ENCODE results near the gene ZDHHC6.
"Not testable (repeated sequence)": the region's sequence is repeated elsewhere in the genome, so short reads cannot be mapped to it uniquely, and the experiment has no call there.

ZDHHC6 gene, protein sequence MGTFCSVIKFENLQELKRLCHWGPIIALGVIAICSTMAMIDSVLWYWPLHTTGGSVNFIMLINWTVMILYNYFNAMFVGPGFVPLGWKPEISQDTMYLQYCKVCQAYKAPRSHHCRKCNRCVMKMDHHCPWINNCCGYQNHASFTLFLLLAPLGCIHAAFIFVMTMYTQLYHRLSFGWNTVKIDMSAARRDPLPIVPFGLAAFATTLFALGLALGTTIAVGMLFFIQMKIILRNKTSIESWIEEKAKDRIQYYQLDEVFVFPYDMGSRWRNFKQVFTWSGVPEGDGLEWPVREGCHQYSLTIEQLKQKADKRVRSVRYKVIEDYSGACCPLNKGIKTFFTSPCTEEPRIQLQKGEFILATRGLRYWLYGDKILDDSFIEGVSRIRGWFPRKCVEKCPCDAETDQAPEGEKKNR

DNA sequence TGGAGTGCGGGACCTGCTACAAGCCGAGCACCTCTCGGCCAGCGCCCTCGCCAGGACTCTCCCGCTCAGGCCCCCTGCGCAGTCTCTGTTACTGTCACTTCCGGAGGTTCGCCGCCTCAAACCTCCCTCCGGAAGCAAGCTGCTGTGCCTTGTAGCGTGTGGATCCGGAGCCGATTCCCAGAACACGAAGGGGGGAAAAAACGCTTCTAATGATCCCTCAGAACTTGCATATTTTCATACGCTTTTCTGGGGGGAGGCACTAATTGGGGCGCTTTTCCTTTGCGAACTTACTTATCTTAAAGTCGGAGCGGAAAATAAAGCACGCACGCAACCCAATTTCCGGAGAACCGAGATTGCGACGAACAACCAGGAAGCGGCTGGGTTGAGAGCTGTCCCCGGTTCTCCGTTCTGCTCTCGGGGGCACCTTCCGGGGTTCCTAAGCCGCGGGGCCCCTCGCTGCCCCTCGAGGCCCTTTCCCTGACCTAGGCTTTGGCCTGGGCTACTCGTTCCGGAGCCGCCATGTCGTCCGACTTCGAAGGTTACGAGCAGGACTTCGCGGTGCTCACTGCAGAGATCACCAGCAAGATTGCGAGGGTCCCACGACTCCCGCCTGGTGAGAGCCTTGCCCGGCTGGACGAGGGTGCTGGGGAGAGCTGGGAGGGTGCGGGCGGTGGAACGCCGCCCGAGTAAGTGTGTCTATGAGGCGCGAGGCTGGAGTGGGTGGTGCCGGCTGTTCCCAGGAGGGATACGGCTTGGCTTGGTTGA is at the start of gene ZDHHC6, which contains the start of gene VTI1A:
ZDHHC6 (minus strand) TSS at position 60 of the 765 bp plus-strand sequence. CDS start 1,478 bp downstream, outside the sequence.
VTI1A (plus strand) TSS at position 361 of the 765 bp plus-strand sequence; CDS start at position 520, 159 bp downstream.
- peak; percentile 90 for DNase-seq

DNA sequence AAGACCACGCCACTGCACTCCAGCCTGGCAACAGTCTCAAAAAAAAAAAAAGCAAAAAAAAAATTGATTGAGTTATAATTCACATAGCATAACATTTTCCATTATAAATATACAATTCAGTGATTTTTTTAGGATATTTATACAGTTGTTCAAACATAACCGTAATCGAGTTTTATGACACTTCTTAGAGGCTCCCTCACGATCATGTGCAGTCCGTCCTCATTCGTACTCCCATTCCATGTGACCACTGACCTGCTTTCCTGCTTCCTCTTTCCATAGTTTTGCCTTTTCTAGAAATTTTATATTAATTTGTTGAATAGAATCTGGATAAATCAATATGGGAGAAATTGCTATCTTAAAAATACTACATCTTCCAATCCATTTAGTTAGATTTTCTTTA is 46.0 kb upstream of the ZDHHC6 start:
- no peak for DNase-seq

DNA sequence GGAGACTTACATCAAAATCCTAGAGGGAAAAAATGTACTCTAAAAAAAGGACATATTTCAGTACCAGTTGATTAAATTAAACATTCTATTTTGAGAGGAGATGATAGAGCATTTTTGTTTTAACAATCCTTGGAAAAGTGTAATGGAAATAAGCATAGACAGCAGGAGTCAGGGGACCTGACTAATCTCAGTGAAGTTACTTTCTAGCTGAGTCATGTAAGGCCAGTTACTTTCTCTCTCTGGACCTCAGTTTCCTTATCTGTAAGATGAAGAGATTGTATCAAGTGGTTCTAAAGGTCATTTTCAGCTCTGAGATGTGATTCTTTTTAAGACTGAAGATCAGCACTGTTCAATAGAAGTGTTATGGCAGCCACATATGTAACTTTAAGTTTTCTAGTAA is 44.4 kb upstream of the ZDHHC6 start:
- no peak for DNase-seq

DNA sequence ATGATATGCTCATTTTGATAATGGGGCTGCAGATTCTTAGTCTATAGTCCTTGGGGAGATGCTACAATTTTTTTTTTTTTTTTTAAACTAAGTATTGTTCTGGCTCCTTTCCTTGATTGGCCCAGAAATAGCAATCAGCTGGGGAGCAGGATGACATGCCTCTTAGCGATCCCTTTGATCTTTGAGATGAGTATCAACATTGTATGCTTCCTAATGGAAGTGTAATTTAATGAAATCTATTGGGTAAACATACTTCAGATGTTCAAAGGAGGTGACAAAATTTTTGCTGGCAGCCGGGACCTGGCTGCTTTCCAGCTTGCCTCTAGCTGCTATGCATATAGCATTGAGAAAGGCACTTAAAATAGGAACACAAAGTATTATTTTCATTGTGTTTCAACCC is 43.8 kb upstream of the ZDHHC6 start:
- DNase-seq: no peak

DNA sequence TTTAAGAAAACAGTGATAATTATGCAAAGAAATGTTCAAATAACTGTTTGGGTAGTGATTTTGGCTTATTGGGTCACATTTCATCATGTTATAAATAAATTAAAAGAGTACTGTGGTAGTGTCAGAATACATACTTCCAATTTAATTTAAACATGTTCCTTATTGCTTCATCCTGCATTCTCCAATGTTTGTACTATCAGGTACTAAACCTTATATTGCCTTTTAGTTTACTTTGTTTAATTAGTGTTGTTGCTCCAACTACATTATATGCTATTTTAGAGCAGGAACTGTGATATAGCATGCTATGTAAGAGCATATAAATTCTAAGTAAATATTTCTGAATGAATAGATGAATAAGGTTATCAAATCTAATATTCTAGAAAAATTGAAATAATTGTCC is 41.2 kb upstream of the ZDHHC6 start:
- DNase-seq: no peak

DNA sequence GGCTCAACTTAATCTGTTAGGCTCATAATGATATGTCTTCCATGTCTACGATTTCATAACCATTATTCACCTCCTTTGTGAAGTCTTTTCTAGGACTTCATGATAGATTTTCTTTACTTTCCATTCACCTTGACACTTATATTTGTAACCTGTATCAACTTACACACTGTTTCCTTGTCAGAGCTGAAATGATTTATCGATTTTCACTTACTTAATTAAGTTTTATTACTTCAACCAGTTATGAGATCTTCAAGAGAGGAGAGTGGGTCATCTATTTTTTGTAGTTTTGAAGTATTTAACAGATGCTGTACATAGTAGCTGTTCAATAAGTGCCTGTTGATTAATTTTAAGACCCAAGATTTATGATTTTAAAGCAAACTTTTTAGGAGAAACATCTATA is 37.7 kb upstream of the ZDHHC6 start:
- no peak for DNase-seq

DNA sequence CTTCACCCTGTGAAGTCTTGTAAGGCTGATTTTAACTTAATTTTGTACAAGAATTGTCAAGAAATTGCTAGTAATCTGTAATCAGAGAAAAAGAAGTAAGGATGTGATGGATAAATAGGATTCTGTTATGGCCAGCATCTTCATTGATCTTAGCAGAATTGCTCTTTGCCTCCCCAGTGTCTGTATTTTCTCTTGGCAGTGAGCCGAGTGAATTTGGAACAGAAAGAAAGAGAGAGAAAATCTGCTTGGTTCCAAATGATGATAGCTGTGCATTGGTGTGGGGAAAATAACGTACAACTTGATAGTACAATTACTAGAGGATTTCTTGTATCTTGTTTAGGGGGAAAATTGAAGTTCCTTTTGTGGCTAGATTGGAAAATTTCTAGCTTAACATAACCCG is 34.9 kb upstream of the ZDHHC6 start:
- DNase-seq: no peak

DNA sequence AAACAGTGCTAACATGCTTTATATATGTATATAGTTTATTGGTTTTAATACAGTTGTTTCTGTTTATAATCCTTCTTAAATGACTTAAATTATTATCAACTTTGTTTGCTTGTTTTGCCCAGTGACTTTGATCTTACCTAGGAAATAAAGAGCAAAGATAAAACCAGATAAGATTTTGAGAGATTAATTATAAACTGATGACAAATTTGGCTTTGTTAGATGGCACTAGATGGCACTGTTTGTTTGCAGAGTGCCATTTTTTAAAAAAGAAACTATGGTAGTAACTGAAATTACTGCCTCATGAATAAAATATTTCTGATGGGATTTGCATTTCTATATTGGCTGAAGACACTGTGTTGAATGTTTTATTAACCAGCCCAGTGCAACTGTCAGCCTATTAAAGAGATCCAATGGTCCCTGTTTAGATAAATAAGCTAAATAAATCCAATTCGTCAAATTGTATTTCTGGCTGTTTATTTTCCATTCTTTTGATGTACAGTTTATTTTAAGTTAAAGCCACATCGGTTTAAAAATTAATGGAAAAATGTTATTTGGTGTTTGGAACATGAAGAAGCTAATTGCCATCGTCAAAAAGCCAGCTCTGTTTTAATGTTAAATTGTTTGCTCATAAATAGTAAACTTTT is 29.0 kb upstream of the ZDHHC6 start:
- no peak for DNase-seq

DNA sequence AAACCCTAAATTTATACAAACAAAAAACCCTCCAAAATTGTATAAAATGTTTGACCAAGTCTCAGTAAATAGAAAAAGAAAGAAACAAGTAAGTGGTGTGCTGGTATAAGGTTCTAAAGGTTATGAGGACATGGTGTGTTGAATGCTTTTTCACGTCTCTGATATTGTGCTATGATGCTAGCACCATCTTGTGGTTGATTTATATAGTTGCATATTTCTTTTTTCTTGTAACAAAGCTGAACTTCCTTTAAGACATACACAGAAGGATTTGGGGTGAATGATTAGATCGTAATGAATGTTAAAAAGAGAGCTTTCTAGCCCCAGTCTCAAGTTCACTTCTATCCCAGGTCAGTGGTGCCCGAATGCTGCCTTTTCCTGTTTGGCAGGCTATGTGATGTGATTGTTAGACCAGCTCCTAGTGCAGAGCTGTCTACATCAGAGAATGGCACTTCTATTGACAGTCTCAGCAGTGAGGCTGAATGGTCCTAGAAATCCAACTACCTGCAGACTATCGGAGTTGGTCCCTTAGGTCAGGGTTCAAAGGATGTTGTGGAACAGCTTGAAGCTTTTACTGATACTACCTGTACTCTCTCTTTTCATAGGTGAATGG is 25.3 kb upstream of the ZDHHC6 start:
- DNase-seq: no peak

DNA sequence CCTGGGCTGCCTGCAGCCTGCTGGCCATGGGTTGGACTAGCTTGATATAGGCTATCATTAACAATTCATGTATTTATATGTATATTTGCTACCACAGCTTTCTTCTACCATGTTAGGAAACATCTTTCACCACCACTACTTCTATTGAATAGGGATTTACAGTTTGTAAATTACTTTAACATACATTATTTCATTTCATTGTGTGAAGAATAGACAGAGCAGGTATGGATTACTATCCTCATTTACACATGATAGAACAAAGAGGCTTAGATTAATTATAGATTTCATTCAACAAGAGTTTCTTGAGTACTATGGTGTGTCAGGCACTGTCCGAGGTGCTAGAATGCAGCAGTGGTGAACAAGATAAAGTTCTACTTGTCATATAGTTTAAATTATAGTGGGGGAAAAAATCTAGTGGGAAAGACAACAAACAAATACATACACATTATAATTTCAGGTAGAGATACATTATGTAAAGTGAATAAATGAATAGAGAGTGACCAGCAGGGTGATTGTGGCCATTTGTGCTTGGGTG is 20.9 kb upstream of the ZDHHC6 start:
- DNase-seq: no peak

DNA sequence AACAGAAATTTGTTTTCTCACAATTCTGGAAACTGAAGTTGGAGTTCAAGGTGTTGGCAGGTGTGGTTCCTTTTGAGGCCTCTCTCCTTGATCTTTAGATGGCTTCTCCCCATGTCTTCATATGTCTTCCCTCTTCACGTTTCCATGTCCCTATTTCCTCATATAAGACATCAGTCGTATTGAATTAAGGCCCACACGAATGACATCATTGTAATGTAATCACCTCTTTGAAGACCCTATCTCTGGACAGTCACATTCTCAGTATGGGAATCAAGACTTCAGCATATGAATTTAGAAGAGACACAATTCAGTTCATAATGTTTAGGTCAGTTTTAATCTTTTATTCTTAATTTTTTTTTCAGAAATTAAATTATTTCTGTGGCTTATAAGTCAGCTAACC is 20.1 kb upstream of the ZDHHC6 start:
- DNase-seq: no peak

DNA sequence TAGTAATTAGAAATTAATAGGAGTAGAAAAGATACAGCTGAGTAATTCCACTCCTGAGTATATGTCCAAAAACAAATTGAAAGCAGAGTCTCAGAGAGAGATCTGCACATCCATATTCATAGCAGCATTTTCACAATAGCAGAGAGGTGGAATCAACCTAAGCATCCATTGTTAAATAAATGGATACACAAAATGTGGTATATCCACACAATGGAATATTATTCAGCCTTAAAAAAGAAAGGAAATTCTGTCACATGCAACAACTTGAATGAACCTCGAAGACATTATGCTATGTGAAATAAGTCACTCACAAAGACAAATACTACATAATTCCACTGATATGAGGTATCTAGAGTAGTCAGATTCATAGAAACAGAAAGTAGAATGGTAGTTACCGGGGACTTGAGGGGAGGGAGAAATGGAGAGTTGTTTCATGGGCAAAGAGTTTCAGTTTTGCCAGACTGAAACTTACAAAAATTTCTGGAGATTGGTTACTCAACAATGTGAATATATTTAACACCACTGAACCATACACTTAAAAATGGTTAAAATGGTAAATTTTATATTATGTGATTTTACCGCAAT is 18.7 kb upstream of the ZDHHC6 start:
- no peak for DNase-seq

DNA sequence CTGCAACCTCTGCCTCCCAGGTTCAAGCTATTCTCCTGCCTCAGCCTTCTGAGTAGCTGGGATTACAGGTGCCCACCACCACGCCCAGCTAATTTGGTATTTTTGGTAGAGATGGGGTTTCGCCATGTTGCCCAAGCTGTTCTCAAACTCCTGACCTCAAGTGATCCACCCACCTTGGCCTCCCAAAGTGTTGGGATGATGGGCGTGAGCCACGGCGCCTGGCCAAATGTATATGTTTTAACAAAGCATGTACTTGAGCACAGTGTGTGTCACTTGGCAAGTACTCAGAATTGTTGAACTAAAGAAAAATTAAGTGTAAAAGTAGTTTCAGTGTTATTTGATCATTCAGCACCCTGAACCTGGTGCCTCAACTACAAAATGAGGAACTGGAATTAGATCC is 17.4 kb upstream of the ZDHHC6 start:
- DNase-seq: not testable (repeated sequence)

DNA sequence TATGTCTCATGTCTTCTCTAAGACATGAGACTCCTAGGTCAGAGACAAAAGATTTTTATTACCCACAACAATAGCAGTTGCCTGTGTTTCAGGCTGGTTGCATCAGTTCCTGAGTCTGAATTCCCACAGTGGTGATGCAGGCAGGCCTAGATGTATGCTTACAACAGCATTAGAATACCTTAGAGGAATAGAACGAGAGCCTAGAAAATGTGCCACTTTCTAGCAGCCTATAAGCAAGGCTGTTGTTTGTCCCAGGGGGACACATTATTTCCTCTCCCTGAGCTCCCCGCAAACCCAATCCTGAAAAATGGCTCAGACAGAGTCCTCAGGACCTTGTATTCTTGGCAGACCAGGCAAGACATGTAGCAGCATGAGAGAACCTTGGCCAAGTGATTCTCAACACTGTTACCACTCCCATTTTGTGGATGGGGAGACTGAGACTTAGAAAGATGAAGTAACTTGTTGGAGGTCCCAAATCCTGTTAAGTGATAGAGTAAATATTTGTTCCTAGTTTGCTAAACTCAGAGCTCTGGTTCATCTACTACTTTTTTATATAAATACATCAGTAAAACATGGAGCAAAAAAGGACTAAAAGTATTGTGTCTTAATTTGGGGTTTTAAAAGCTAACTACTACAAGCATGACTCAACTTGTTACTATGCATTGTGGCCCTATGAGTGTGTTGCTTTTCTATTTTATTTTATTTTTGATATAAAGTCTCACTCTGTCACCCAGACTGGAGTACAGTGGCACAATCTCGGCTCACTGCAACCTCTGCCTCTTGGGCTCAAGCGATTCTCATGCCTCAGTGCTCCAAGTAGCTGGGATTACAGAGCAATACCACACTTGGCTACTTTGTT is 14.5 kb upstream of the ZDHHC6 start:
- peak; percentile 56 for DNase-seq

DNA sequence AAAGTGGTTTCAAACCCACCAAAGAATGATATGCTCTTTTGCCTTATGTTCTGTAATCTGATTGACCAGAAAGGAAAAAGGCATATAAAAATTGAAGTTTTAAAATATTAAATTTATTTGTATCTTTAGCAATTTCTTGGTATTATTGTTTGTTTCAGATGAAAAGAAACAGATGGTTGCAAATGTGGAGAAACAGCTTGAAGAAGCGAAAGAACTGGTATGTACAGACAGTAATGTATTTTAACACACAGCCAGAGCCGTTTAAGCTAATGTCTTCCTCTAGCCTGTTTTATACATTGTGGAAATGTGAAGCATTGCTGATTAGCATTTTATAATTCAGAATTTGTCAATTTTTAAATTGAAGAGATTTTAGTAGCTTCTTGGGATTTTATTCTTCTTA is 13.7 kb upstream of the ZDHHC6 start:
- DNase-seq: no peak

DNA sequence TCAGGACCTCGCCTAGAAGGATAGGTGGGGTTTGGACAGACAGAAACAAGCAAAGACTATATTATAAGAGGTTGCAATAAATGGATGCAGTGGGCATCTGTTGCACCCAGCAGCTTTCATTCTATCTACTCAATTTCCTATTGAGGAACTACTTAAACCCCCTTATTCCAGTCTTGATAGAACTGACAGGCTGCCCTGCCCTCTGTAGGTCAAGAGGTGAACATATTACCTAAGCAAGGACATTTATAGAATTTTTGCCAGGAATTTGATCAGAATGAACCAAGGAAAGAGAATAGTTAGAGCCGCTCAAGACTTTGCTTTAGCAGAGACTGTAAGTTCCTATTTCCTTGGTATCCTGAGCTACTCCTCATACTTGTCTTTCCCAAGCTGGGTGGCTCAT is 9.8 kb upstream of the ZDHHC6 start:
- DNase-seq: no peak

DNA sequence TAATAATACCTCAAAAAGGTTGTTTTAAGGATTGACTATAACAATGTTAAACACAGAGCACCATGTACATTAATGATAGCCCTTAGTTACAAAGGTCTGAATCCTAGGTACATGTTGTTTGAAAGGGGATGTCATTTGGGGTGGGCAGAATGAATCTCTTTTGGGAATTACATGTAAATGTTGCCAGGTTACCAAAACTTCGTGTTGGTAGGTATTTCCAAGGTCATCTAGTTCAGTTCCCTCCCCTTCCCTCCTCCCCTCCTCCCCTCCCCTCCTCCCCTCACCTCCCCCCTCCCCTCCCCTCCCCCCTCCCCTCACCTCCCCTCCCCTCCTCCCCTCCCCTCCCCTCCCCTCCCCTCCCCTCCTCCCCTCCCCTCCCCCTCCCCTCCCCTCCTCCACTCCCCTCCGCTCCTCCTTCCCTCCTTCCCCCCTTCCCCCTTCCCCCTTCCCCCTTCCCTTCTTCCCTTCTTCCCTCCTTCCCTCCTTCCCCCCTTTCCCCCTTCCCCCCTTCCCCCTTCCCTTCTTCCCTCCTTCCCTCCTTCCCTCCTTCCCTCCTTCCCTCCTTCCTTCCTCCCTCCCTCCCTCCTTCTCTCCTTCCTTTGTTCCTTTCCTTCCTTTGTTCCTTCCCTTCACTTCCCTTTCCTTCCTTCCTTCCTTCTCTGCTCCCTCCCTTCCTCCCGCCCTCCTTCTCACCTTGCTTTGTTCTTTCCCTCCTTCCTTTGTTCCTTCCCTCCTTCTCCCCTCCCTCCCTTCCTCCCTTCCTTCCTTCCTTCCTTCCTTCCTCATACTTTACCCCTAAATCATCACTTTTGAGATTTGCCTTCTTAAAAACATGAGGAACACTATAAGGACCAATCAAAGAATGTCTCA is 8.4 kb upstream of the ZDHHC6 start:
- DNase-seq: no peak

DNA sequence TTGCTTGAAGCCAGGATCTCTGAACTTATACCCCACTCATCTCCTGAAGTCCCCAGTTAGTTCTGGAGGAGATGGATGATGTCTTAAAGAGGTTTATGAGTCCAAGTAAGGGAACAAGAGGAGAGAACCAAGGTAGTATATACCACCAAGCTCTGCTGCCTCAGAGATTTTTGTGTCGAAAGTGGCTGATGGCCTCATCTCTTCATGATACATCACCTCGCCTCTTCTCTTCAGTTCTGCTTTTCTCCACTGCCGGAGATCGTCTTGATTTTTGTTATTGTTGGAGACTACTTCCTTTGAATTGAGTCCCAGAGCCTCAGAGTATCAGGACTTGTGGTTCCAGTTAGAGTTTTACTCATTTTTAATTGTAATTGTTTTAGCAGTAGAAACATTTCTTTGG is 2.2 kb upstream of the ZDHHC6 start:
- DNase-seq: no peak

DNA sequence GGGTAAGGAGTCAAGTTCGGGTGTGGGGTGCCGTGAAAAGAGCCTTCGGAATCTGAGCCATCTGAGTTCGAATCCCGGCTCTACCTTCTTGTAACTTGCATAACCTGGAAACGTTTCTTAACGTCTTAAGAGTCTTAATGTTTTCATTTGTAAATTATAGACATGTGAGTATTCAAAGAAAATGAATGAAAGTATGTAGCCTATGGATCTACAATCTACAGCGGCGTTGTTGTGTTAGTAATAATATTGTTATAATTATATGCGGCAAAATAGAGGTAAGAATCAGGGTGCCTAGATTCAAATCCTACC is 860 bp upstream of the ZDHHC6 start:
- no peak for DNase-seq

DNA sequence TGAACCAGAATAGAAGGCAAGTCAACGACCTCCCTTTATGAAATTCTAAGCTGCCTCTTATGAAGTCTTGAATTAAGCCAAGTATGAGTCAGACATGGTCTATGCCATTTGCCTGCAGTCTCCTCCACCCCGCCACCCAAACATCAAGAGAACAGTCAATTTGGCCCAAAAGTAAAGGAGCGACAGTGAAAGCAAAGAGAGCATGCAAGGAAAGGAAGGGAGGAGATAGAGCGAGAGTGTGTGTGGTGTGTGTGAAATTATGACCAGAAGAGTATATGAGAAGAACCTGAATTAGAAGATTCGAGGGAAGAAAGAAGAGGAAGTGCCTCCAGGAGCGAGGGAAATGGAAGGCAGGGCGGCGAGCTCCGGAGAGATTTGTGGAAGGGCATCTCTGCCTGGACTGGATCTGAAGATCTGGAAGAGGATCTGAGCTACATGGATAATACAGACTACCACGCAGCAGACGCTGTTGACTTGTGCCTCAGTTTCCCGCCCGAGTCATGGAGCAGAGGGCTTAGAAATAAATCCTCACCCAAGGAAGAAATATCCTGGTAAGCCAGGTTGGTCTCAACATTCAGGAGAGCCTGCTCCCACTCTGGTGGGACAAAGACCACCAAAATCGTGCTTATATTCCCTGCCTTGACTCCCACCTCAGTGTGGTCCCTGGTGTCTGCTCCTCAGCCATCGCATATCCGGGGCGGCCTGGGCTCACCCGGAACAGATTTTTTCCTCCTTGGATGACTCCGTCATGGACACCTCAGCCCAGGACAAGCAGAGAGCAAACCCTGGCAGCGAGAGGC is 459 bp downstream of the ZDHHC6 start:
- no peak for DNase-seq

Measured in activated CD8-positive, alpha-beta memory T cell treated with anti-CD3 and anti-CD28 coated beads, Interleukin-2, amount 50 U/mL, for 48 hours (primary cell).